ENCODE data around the gene KDM3A. TPM values are rescaled to one million over a fixed set of nuclear protein-coding genes. Genes with fewer than 3 reads are reported as not detected.

Gene KDM3A
- total and polyA plus RNA-seq, 9 of the 15 experiments (the other 6 are each of a cell fraction or from before 2014, with no cell fraction given) = 7.5 to 95.4 (median 24.8) TPM

DNA sequence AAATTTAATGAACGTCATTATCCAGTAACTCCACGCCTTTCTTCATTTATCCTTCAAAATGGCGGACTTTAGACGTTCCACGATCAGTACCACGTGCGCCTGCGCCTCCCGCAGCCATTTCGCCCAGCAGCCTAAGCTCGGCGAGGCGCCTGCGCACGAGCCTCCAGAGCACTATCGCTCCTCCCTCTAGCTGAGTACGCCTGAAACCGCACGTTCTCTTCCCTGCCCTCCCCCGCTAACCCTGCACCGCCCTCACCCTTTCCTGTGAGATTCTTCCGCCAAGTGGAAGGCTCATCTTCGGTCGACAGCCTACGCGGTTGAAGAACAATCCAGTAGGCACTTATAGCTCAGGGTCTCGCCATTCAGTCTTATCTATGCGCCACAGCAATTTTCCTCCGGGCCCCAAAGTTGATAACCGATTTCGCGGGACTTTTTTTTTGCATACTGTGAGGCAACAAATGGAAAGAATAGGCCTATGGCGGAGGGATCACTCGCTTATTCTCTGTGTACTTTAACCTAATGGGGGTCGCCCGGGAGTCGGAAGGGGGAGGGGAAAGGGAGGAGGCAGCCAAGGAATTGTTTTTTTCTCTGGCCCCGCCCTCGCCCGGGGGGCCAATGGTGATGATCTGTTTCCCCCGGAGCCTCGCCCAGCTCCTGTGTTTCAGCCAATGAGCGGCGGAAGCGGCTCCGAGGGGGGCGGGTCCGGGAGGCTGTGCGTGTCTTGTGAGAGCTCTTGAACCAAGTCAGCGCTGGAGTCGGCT, at the start of gene KDM3A (continued):
- TF ChIP-seq ZNF696 (CRISPR knock-in tag; conservative IDR thresholded peaks at IDR 0.05) (no peak), ZNF174 (CRISPR knock-in tag; IDR thresholded peaks at IDR 0.05) (peak; percentile 40; the same call in 1 of the 2 replicates), SLC30A9 (CRISPR knock-in tag; IDR thresholded peaks at IDR 0.05) (no peak), TARDBP (IDR thresholded peaks at IDR 0.05) (peak; percentile 93; the same call in 1 of the 2 replicates), ZNF57 (CRISPR knock-in tag; IDR thresholded peaks at IDR 0.05) (no peak), POLR2G (IDR thresholded peaks at IDR 0.05; ENCODE audit: low read depth, low read length) (no peak), GTF2E2 (tag; IDR thresholded peaks at IDR 0.05) (peak; percentile 13), ZNF165 (CRISPR knock-in tag; IDR thresholded peaks at IDR 0.05; ENCODE audit: borderline replicate concordance) (0 out of 2 replicates have a peak, but pooled peaks have one; percentile 80), FOSL1 (tag; conservative IDR thresholded peaks at IDR 0.05) (peak; percentile 85)
- TF ChIP-seq, protein P1, sequence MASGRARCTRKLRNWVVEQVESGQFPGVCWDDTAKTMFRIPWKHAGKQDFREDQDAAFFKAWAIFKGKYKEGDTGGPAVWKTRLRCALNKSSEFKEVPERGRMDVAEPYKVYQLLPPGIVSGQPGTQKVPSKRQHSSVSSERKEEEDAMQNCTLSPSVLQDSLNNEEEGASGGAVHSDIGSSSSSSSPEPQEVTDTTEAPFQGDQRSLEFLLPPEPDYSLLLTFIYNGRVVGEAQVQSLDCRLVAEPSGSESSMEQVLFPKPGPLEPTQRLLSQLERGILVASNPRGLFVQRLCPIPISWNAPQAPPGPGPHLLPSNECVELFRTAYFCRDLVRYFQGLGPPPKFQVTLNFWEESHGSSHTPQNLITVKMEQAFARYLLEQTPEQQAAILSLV (tag; IDR thresholded peaks at IDR 0.05) = peak; percentile 78
- TF ChIP-seq, protein P2, sequence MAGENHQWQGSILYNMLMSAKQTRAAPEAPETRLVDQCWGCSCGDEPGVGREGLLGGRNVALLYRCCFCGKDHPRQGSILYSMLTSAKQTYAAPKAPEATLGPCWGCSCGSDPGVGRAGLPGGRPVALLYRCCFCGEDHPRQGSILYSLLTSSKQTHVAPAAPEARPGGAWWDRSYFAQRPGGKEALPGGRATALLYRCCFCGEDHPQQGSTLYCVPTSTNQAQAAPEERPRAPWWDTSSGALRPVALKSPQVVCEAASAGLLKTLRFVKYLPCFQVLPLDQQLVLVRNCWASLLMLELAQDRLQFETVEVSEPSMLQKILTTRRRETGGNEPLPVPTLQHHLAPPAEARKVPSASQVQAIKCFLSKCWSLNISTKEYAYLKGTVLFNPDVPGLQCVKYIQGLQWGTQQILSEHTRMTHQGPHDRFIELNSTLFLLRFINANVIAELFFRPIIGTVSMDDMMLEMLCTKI (IDR thresholded peaks at IDR 0.05; ENCODE audit: partially characterized antibody) = no peak
- TF ChIP-seq, protein P3, sequence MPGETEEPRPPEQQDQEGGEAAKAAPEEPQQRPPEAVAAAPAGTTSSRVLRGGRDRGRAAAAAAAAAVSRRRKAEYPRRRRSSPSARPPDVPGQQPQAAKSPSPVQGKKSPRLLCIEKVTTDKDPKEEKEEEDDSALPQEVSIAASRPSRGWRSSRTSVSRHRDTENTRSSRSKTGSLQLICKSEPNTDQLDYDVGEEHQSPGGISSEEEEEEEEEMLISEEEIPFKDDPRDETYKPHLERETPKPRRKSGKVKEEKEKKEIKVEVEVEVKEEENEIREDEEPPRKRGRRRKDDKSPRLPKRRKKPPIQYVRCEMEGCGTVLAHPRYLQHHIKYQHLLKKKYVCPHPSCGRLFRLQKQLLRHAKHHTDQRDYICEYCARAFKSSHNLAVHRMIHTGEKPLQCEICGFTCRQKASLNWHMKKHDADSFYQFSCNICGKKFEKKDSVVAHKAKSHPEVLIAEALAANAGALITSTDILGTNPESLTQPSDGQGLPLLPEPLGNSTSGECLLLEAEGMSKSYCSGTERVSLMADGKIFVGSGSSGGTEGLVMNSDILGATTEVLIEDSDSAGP (CRISPR knock-in tag; IDR thresholded peaks at IDR 0.05) = no peak
- TF ChIP-seq, protein P4, sequence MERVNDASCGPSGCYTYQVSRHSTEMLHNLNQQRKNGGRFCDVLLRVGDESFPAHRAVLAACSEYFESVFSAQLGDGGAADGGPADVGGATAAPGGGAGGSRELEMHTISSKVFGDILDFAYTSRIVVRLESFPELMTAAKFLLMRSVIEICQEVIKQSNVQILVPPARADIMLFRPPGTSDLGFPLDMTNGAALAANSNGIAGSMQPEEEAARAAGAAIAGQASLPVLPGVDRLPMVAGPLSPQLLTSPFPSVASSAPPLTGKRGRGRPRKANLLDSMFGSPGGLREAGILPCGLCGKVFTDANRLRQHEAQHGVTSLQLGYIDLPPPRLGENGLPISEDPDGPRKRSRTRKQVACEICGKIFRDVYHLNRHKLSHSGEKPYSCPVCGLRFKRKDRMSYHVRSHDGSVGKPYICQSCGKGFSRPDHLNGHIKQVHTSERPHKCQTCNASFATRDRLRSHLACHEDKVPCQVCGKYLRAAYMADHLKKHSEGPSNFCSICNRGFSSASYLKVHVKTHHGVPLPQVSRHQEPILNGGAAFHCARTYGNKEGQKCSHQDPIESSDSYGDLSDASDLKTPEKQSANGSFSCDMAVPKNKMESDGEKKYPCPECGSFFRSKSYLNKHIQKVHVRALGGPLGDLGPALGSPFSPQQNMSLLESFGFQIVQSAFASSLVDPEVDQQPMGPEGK (CRISPR knock-in tag; IDR thresholded peaks at IDR 0.05; ENCODE audit: borderline replicate concordance) = no peak
